PC-9 (cell line): Measurements from ENCODE around the gene PDE4B. TPM values are rescaled to one million over a fixed set of nuclear protein-coding genes. Genes with fewer than 3 reads are reported as not detected.

Source experiments
- BruUV-seq: library from RNA; stranded (reverse); fragments of 400-500 nt; replicated peaks from 2 replicates; lab custom pipeline; 2021; lab: Mats Ljungman, UMichigan
- CTCF ChIA-PET: fragments of 300-600 bp; sonication (Branson Sonifier 250); formaldehyde crosslinking; loops from one replicate; lab custom pipeline; 2022; ENCODE audit warnings: antibody characterized with exemption; lab: Charles Lee
- POLR2A ChIA-PET: fragments of 300-600 bp; sonication (Branson Sonifier 250); formaldehyde crosslinking; loops from one replicate; lab custom pipeline; 2022; ENCODE audit warnings: antibody characterized with exemption; ENCODE audit not compliant: unreplicated experiment; lab: Charles Lee
- DNase-seq, 2 experiments: peaks; one replicate each; pipeline versions ENCODE4 v3.0.0 to v3.0.0-alpha.2; 2015 to 2022; ENCODE audit warnings: mixed read lengths in 1 of 2
- H2AFZ ChIP-seq: fragments of 200-600 bp; sonication (generic); 2 replicates; pipeline ENCODE4 v1.8.1; 2017; ENCODE audit warnings: antibody characterized with exemption
- H3F3A ChIP-seq: fragments of 200-600 bp; sonication (generic); 2 replicates; pipeline ENCODE4 v1.8.1; 2017; ENCODE audit warnings: antibody characterized with exemption, mild to moderate bottlenecking, low read depth; ENCODE audit not compliant: insufficient read depth
- H3K27ac ChIP-seq: fragments of 200-600 bp; sonication (generic); 2 replicates; pipeline ENCODE4 v1.6.1; 2016; ENCODE audit warnings: mixed run types
- H3K27me3 ChIP-seq: fragments of 200-600 bp; sonication (generic); 2 replicates; pipeline ENCODE4 v1.6.1; 2016; ENCODE audit warnings: low read depth, mixed run types; ENCODE audit not compliant: insufficient read depth
- H3K36me3 ChIP-seq: fragments of 200-600 bp; sonication (generic); 2 replicates; pipeline ENCODE4 v1.6.1; 2016; ENCODE audit warnings: low read depth, mixed run types
- H3K4me1 ChIP-seq: fragments of 200-600 bp; sonication (generic); replicated peaks from 2 replicates; pipeline ENCODE4 v1.6.1; 2016; ENCODE audit warnings: mixed run types; ENCODE audit not compliant: insufficient read depth
- H3K4me2 ChIP-seq: fragments of 200-600 bp; sonication (generic); 2 replicates; pipeline ENCODE4 v1.6.1; 2017; ENCODE audit warnings: mixed run types
- H3K4me3 ChIP-seq: fragments of 200-600 bp; sonication (generic); 2 replicates; pipeline ENCODE4 v1.6.1; 2016; ENCODE audit warnings: mixed run types
- H3K79me2 ChIP-seq: fragments of 200-600 bp; sonication (generic); 2 replicates; pipeline ENCODE4 v1.6.1; 2017; ENCODE audit warnings: low read depth, mixed run types
- H3K9me2 ChIP-seq: fragments of 200-600 bp; sonication (generic); 2 replicates; pipeline ENCODE4 v1.8.1; 2017; ENCODE audit warnings: mild to moderate bottlenecking; ENCODE audit not compliant: insufficient read depth
- H3K9me3 ChIP-seq: fragments of 200-600 bp; sonication (generic); 2 replicates; pipeline ENCODE4 v1.8.1; 2016; ENCODE audit warnings: low read depth; ENCODE audit not compliant: insufficient read depth
- H4K20me1 ChIP-seq: fragments of 200-600 bp; sonication (generic); 2 replicates; pipeline ENCODE4 v1.8.1; 2017; ENCODE audit not compliant: insufficient read depth
- CTCF ChIP-seq: fragments of 200-600 bp; sonication (generic); conservative IDR thresholded peaks from 2 replicates; pipeline ENCODE4 v1.6.1; 2017; ENCODE audit warnings: mixed run types, antibody characterized with exemption, mild to moderate bottlenecking, moderate library complexity
- EZH2 ChIP-seq: fragments of 200-600 bp; sonication (generic); IDR thresholded peaks from 2 replicates; pipeline ENCODE4 v1.8.0; 2017; ENCODE audit warnings: antibody characterized with exemption, low read depth
- intact Hi-C: fragments of 100-400 bp; cut with micrococcal nuclease; formaldehyde crosslinking; loops from one replicate; pipeline ENCODE4 v1.10.0; 2022; ENCODE audit not compliant: unreplicated experiment
- total RNA-seq: library from RNA; stranded (reverse); gene quantifications from 2 replicates; pipeline ENCODE4 v1.2.3, GENCODE V29; 2021

The PDE4B gene
- total RNA-seq, 1 experiment from 2014 or later, result 1.3 TPM

DNA sequence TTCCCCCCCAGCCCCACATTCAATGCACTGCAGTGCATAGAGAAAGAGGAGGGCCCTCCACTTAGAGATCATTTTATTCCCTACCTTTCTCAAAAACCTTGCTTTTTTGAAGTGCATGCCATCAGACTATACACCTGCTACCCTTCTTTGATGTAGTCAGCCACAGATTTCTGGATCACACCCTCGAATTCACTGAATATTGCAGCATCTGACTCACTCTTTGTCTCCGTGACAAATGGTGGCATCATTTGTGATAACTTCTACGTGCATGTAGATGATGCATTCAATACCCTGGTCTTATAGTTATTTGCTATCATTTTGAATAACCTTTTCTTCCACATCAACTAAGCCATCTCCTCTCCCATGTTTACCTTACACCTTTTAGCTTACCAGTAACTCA is 431.0 kb downstream of the PDE4B start:
- POLR2A ChIA-PET, result no interaction called here

DNA sequence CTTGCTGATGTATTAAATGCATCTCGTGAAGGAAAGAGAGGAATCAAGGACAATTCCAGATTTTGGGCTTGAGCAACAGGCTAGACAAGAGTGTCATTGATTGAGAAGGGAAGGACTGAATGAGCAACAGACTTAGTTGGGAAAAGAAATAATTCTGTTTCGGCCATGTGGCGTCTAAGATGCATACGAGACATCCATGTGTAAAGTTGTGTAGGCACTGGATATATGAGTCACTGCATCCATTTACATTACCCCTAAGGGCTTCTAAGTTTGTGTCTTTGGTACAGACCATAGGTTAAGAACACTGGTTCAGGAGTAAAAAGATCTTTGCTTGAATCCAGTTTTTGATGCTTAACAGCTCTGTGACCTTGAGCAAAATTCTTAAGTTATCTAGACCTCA is 434.3 kb downstream of the PDE4B start:
- BruUV-seq, result no TSS peak
- H2AFZ ChIP-seq, result no peak overlapping the region
- no peak overlapping the region for H3K27ac ChIP-seq
- no peak for DNase-seq
- H3K4me3 ChIP-seq, result no peak overlapping the region
- H3K4me1 ChIP-seq, result 0 out of 2 replicates have a peak, but pooled peaks cover 6% of the 10 kb centered on the region
- H3K79me2 ChIP-seq, result no peaks in the 10 kb centered on the region
- CTCF ChIA-PET, result no interaction called here
- H3K9me3 ChIP-seq, result no peaks in the 10 kb centered on the region
- intact Hi-C loops, result no loop called here
- no peaks in the 10 kb centered on the region for H4K20me1 ChIP-seq
- H3K36me3 ChIP-seq, result no peaks in the 10 kb centered on the region
- TF ChIP-seq EZH2, result no peak
- TF ChIP-seq CTCF, result no peak
- H3K9me2 ChIP-seq, result no peaks in the 10 kb centered on the region
- H3F3A ChIP-seq, result no peaks in the 10 kb centered on the region
- POLR2A ChIA-PET, result interaction anchor here (0.6 kb wide), 1 partner anchor 14 kb away, joined by 3 read pairs; no protein-coding TSS in a partner anchor
- H3K27me3 ChIP-seq, result no peaks in the 10 kb centered on the region
- no peak overlapping the region for H3K4me2 ChIP-seq

More for the DNA sequence above, 431.0 kb downstream of the PDE4B start:
- no peak for DNase-seq
- intact Hi-C loops, result no loop called here
- H4K20me1 ChIP-seq, result no peaks in the 10 kb centered on the region
- no peak overlapping the region for H3K4me2 ChIP-seq
- no peaks in the 10 kb centered on the region for H3F3A ChIP-seq
- H2AFZ ChIP-seq, result no peak overlapping the region
- no peak overlapping the region for H3K27ac ChIP-seq
- no peaks in the 10 kb centered on the region for H3K79me2 ChIP-seq
- H3K9me2 ChIP-seq, result no peaks in the 10 kb centered on the region
- no peaks in the 10 kb centered on the region for H3K4me1 ChIP-seq
- H3K27me3 ChIP-seq, result no peaks in the 10 kb centered on the region
- no peak overlapping the region for H3K4me3 ChIP-seq
- no peaks in the 10 kb centered on the region for H3K9me3 ChIP-seq
- TF ChIP-seq CTCF (no peak), EZH2 (no peak)
- no TSS peak for BruUV-seq
- CTCF ChIA-PET, result no interaction called here
- H3K36me3 ChIP-seq, result no peaks in the 10 kb centered on the region

DNA sequence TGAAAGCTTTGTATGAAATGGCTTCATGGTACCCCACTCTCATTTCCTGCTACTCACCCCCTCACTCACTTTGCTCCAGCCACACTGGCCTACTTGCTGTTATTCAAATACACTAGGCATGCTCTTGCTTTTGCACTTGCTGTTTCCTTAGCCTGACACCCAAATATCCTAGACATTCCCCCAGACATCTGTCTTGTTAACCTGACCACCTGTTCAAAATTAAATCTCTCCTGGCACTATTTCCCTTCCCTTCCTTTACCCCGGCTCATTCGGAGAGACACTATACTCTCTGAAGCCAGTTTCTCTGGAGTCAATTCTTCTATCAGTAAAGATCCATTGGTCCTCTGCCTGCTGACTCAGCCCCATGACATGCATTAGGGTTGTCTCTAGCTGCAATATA is 435.3 kb downstream of the PDE4B start:
- ChIA-PET CTCF (no interaction called here), POLR2A (no interaction called here)
- no peak for TF ChIP-seq EZH2
- no peak for TF ChIP-seq CTCF
- intact Hi-C loops, result no loop called here
- Histone ChIP-seq H3K27ac (no peak overlapping the region), H3F3A (no peaks in the 10 kb centered on the region), H3K4me3 (no peak overlapping the region), H3K4me1 (0 out of 2 replicates have a peak, but pooled peaks cover 6% of the 10 kb centered on the region), H3K27me3 (no peaks in the 10 kb centered on the region), H3K9me3 (no peaks in the 10 kb centered on the region), H4K20me1 (no peaks in the 10 kb centered on the region), H3K79me2 (no peaks in the 10 kb centered on the region), H3K9me2 (no peaks in the 10 kb centered on the region), H2AFZ (peak overlapping the region; percentile 1; the same call in 1 of the 2 replicates), H3K4me2 (no peak overlapping the region), H3K36me3 (no peaks in the 10 kb centered on the region)
- no peak for DNase-seq
- no TSS peak for BruUV-seq
